ENCODE data around the gene CCS.

CCS gene

GRCh38 chr11:66546966-66547661, 45.9 kb upstream of the CCS start:
- peak overlapping the region; percentile 81 to 84 (median 82) for H3K4me3 Mint-ChIP-seq
- H3K27ac Mint-ChIP-seq: peak overlapping the region in 2 of 3 experiments; percentile 33 to 34
- H3K36me3 Mint-ChIP-seq (ENCODE audit: low read depth): peaks cover 9% of the 10 kb centered on the region
- H3K9me3 Mint-ChIP-seq: no peaks in the 10 kb centered on the region
- H3K4me1 Mint-ChIP-seq: peaks cover 55% of the 10 kb centered on the region
- TF ChIP-seq, protein P1, sequence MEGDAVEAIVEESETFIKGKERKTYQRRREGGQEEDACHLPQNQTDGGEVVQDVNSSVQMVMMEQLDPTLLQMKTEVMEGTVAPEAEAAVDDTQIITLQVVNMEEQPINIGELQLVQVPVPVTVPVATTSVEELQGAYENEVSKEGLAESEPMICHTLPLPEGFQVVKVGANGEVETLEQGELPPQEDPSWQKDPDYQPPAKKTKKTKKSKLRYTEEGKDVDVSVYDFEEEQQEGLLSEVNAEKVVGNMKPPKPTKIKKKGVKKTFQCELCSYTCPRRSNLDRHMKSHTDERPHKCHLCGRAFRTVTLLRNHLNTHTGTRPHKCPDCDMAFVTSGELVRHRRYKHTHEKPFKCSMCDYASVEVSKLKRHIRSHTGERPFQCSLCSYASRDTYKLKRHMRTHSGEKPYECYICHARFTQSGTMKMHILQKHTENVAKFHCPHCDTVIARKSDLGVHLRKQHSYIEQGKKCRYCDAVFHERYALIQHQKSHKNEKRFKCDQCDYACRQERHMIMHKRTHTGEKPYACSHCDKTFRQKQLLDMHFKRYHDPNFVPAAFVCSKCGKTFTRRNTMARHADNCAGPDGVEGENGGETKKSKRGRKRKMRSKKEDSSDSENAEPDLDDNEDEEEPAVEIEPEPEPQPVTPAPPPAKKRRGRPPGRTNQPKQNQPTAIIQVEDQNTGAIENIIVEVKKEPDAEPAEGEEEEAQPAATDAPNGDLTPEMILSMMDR (IDR thresholded peaks at IDR 0.05; ENCODE audit: unreplicated experiment in 3 of 3): no peak
- peaks cover 4% of the 10 kb centered on the region for H3K27me3 Mint-ChIP-seq (ENCODE audit: low read depth)

DNA sequence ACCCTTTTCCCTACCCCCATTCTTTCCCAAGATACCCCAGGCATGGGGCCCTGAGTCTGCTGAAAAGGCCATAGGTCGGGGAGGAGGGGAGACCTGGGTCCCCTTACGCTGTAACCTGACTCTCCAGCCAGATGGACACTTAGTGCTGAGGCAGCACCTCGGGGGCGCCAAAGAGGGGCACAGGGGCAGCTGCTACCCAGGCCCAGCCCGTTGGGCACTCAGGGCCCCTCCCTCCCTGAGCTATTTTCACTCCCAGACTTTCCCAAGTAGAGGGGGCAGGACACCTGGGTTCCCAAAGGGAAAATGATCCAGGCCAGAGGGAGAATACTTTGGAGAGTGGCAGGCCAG, 45.3 kb upstream of the CCS start:
- Mint-ChIP-seq H3K36me3 (ENCODE audit: low read depth) (peaks cover 4% of the 10 kb centered on the region), H3K4me1 (peaks cover 50% of the 10 kb centered on the region), H3K9me3 (no peaks in the 10 kb centered on the region), H3K4me3 (peak overlapping the region; percentile 51 to 66 (median 60)), H3K27me3 (ENCODE audit: low read depth) (peaks cover 4% of the 10 kb centered on the region), H3K27ac (peak overlapping the region in 1 of 3 experiments; percentile 34)
- TF ChIP-seq, protein P1 (IDR thresholded peaks at IDR 0.05; ENCODE audit: unreplicated experiment in 3 of 3): no peak

- peaks cover 4% of the 10 kb centered on the region for H3K36me3 Mint-ChIP-seq (ENCODE audit: low read depth)
- no peaks in the 10 kb centered on the region for H3K9me3 Mint-ChIP-seq
- H3K27ac Mint-ChIP-seq: peak overlapping the region in 2 of 3 experiments; percentile 29 to 64
- H3K4me3 Mint-ChIP-seq: peak overlapping the region; percentile 51 to 66 (median 60)
- peaks cover 4% of the 10 kb centered on the region for H3K27me3 Mint-ChIP-seq (ENCODE audit: low read depth)
- H3K4me1 Mint-ChIP-seq: peaks cover 46% of the 10 kb centered on the region
- TF ChIP-seq, protein P1 (IDR thresholded peaks at IDR 0.05; ENCODE audit: unreplicated experiment in 3 of 3): no peak
Observed at GRCh38 chr11:66548041-66548440, 44.9 kb upstream of the CCS start.

DNA sequence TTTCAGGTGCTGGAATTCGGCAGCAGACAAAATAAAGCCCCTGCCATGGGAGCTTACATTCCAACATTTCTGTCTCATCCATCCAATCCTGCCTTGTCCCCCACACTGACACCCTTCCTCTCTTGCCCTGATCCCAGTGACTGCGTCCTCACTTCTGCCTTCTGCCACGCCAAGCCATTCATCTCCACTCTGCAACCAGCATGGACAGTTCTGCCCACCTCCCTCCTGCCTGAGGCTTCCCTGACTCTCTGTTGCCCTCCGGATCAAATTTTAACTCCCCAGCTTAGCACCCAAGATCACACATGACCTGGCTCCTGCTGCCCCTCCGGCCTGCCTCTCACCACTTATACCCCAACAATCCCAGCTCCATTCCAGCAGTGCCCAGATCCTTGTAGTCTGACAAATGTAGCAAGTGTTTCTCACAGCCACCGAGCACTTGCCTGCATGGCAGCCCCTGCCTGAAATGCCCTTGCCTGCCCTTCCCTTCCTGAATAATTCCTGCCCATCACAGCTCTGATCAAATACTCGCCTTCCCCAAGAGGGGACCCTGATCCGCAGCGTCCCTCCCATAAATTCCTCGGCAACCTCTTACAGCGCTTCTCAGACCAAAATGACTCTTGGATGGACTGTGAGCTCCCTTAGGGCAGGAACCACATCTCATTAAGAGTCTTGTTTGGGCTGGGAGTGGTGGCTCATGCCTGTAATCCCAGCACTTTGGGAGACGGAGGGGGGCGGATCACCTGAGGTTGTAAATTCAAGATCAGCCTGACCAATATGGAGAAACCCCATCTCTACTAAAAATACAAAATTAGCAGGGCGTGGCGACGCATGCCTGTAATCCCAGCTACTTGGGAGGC, 44.0 kb upstream of the CCS start:
- Mint-ChIP-seq H3K4me3 (peak overlapping the region; percentile 10 to 39 (median 20)), H3K36me3 (ENCODE audit: low read depth) (no peaks in the 10 kb centered on the region), H3K27me3 (ENCODE audit: low read depth) (peaks cover 4% of the 10 kb centered on the region), H3K4me1 (peaks cover 39% of the 10 kb centered on the region), H3K27ac (peak overlapping the region; percentile 23 to 64 (median 29)), H3K9me3 (no peaks in the 10 kb centered on the region)
- TF ChIP-seq, protein P1 (IDR thresholded peaks at IDR 0.05; ENCODE audit: unreplicated experiment in 3 of 3): no peak

- peaks cover 4% of the 10 kb centered on the region for H3K27me3 Mint-ChIP-seq (ENCODE audit: low read depth)
- TF ChIP-seq, protein P1 (IDR thresholded peaks at IDR 0.05; ENCODE audit: unreplicated experiment in 3 of 3): no peak
- H3K4me3 Mint-ChIP-seq: no peak overlapping the region
- H3K27ac Mint-ChIP-seq: no peak overlapping the region
- H3K36me3 Mint-ChIP-seq (ENCODE audit: low read depth): no peaks in the 10 kb centered on the region
- H3K4me1 Mint-ChIP-seq: peaks cover 33% of the 10 kb centered on the region
- H3K9me3 Mint-ChIP-seq: no peaks in the 10 kb centered on the region
Observed at GRCh38 chr11:66549696-66550095, 43.3 kb upstream of the CCS start.
